ENCODE measurements around the gene GATAD2A. TPM values are rescaled to one million over a fixed set of nuclear protein-coding genes. Genes with fewer than 3 reads are reported as not detected.

GATAD2A gene
- polyA plus RNA-seq, 3 donors, result 37.3 to 49.0 (median 39.0) TPM

DNA sequence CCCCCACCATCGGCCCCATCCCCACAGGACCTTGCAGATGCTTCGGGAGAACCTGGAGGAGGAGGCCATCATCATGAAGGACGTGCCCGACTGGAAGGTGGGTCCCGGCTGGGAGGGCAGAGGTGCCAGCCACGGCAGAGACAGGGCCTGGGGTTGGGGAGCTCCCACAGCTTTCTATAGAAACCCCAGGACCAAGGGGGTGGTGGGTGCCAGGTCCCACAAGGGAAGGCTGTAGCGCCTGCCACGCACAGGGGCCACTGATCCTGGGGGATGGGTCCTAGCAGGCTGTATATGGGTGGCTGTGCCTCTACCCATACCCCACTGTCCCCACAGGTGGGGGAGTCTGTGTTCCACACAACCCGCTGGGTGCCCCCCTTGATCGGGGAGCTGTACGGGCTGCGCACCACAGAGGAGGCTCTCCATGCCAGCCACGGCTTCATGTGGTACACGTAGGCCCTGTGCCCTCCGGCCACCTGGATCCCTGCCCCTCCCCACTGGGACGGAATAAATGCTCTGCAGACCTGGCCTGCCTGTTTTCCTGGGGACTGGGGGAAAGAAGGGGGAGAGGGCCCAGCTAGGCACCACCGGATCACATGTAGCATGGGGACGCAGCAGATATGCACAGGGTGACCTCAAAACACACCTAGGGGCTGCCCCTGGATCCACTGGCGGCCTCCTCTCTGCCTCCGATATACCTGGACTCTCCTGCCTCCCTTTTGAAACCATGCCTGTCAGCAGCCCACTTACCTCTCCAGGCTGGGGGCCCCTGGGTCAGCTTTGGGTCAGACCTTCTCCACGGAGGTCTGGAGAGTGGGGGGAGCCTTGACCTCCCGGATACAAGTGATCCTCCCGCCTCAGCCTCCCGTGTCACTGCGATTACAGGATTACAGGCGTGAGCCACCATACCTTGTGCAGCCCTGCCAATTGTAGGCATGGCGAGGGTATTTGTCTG, 122.5 kb downstream of the GATAD2A start:
- no peak for DNase-seq (ENCODE audit: low read depth in 3 of 3, low spot score in 2 of 3)

DNA sequence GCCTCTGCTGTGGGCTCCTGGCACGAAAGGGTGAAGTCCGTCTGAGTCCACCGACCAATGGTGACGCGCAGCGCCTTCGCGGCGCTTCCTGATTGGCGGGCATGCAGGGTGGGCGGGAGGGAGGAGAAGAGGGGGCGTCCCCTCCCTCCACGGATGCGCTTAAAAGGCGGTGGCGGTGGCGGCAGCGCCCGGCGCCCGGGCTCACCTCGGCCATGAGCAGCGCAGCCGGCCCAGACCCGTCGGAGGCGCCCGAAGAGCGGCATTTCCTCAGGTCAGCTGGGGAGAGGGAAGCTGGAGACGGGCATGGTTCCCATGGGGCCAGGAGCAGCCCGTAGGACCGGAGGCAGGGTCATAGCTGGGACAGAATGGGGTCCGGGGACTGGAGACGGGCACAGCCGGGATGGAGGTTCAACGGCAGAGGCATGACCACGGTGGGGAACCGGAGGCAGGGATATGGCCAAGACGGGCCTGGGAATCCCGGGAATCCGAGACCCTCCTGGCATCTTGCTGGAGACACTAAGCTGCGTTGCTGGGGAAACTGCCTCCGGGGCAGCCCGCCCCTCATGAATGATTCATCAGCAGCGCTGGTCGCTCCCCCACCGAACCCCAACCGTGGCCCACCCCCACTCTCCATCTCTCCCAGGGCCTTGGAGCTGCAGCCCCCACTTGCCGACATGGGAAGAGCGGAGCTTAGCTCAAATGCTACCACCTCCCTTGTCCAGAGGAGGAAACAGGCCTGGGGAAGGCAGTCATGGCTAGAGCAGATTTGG, 123.4 kb downstream of the GATAD2A start, which contains the start of gene YJEFN3:
Gene YJEFN3, plus strand, starts transcription at position 191 of the 770 bp plus-strand sequence. Its CDS starts 22 bp downstream, at position 213.
- DNase-seq (ENCODE audit: low read depth in 3 of 3, low spot score in 2 of 3), result no peak

DNA sequence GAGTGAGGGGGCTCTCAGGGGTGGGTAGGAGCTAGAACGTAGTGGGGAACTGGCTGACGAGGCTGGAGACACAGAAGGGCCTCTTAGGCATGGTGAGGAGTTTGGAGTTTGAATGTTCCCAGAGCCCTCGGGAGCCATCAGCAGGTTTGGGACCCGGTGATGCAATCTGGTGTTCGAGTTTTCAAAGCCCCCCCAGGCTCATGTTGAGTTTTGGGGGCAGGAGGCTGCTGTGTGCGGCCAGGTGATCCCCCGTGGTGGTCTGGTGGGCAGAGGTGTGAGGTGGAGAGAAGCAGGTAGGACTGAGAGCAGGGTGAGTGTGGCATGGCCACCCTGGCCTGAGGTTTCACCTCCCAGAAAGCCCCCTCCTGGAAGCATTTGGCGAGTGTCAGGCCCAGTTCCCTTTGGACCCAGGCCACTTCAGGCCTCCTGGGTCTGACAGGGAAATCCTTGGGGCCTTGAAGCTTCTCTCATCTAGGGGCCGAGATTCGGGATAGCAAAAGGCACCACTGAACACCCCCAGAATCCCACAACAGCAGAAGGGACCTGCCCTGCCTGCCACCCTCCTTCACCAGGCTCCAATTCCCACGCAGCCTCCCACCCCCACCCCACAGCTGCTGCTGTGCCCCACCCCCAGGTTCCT, 124.4 kb downstream of the GATAD2A start:
- no peak for DNase-seq (ENCODE audit: low read depth in 3 of 3, low spot score in 2 of 3)

DNA sequence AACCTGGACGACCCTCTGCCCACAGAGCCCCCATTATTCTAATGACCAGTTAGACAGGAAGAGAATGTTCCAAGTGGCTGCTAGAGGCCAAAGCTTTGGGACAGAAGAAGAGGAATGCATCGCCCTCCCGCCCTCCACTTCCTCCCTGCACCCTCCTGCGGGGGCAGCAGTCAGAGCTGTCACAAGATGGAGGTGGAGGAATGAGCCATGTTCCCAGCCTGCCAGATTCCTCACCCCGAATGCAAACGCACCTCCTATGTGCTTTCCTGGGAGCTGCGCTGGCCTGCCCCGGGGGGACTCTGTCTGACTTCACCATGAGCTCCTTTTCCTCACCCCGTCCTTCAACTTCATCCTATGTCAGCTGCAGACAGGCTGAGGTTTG, 124.9 kb downstream of the GATAD2A start:
- no peak for DNase-seq (ENCODE audit: low read depth in 3 of 3, low spot score in 2 of 3)

DNA sequence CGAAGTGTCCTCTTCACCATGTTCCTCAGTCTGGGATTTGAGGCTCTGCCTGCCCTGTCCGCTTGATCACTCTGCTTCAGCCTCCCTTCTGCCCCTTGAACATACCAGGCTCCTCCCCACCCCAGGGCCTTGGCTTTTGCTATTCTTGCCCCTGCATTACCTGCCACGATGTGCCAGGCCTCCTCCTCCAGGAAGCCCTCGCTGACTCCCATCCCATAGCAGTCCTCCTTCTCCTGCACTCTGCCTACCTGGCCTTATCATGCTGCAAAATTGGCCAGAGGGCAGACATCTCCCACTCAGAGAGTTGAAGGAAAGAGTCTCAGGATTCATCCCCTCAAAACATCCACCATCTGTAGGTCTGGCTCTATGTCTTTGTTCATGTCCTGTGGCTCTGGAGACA, 125.4 kb downstream of the GATAD2A start:
- no peak for DNase-seq (ENCODE audit: low read depth in 3 of 3, low spot score in 2 of 3)

DNA sequence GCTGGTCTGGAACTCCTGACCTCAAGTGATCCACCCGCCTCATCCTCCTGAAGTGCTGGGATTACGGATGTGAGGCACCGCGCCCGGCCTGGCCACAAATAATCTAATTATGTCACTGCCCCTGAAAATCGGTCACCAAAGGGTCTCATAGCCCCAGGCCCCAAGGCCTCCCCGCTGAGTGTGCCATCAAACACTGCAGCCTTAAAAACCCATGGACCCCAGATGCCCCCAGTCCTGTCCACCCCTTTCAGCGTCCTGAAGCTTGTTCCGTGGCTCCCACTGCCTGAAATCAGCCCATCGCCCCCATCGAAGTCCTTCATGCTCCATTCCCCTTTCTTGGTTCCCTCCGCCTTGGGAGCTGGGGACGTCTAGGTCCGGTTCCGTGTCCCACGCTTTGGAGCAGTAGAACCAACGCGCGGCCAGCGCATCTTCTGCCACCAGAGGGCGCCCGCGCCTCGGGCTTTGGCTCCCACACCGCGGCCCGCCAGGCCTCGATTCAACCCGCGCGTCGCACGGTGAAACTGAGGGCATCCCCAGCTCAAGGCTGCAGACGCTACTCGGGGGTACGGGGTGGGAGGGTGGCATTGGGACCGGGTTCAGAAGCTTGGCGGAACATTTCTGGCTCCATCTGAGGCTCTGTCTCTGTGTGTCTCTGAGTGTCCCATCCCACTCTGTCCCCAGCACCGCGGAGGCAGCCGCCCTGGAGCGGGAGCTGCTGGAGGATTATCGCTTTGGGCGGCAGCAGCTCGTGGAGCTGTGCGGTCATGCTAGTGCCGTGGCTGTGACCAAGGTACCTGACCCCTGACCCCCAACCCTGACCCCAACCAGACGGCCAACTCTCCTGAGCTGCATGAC, 126.7 kb downstream of the GATAD2A start:
- DNase-seq (ENCODE audit: low read depth in 3 of 3, low spot score in 2 of 3), result no peak

DNA sequence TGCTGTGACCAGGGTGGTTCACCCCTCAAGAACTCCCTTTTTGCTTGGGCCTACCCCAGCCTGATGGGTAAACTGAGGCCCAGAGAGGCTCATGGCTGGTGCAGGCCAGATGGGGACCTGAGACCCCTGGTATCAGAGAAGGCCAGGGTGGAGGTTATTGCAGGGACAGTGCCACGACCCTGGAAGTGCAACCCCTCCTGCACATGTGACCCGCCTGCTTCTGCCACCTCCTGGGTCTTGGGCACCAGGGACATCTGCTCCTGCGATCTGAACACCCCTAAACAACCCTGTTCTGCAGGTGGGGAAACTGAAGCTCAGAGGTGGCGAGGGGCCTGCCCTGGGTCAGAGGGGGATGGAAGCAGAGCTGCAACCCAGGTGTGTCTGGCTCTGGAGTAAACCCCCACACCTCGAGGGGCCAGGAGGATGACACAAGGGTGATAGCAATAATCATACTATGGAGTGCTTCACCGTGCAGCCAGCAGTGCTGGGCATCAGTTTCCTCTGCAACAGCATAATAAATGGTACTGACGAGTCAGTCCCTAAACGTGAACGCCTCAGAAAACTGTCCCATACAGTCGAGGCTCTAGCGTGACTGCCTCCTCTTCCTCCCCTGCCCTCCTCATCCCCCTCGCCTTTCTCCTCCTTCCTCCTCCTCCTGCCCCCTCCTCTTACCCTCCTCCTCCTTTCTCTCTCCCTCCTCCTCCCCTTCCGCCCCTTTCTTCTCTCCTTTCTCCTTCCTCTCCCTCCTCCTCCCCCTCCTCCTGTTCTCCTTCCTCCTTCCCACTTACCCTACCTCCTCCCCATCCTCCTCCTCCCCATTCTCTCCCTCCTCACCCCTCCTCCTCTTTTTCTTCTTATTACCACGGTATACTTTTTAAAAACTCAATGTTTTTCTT, 127.6 kb downstream of the GATAD2A start:
- no peak for DNase-seq (ENCODE audit: low read depth in 3 of 3, low spot score in 2 of 3)

DNA sequence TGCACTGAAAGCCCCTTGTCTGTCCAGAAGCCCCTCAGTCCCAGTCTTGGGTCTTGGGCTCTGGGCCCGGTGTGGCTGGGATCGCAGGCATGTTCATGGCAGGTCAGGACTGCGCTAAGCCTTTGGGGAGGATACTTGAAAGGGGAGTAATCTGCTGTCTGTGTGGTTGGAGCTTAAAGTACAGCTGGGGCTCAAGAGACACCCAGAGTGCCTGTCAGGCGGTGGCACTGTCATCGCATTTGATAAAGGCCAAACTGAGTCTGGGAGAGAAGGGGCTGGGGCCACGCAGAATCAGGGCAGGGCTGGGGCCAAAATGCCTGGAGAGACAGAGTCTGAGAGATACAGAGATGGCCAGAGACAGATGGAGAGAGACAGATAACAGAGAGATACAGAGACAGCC, 128.4 kb downstream of the GATAD2A start:
- no peak for DNase-seq (ENCODE audit: low read depth in 3 of 3, low spot score in 2 of 3)

DNA sequence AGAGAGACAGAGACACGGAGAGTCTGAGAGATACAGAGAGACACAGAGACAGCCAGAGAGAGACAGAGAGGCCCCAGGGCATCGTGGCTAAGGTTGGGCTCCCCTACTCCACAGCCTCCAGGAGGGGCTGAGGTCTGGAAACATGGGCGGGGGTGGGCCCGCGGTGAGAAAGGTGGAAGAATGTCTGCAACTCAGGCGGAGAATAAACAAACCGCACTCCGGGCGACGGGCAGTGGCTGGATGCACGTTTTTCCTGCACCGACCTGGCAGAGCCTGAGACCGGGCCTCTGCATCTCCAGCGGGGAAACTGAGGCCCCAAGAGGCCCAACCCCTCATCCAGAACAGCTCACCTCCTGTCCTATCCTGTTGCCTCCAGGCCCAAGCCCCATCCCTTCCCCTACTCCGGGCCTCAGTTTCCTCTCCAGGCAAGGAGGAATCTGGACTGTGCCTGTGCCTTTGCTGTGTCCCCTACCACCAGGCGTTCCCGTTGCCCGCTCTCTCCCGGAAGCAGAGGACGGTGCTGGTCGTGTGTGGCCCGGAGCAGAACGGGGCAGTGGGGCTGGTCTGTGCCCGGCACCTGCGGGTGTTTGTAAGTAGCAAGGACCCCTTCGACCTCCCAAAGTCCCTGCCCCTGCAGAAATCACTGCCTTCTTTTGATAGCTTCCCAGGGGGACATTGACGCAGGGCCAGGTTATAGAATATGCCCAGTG, 129.2 kb downstream of the GATAD2A start:
- DNase-seq (ENCODE audit: low read depth in 3 of 3, low spot score in 2 of 3), result no peak

DNA sequence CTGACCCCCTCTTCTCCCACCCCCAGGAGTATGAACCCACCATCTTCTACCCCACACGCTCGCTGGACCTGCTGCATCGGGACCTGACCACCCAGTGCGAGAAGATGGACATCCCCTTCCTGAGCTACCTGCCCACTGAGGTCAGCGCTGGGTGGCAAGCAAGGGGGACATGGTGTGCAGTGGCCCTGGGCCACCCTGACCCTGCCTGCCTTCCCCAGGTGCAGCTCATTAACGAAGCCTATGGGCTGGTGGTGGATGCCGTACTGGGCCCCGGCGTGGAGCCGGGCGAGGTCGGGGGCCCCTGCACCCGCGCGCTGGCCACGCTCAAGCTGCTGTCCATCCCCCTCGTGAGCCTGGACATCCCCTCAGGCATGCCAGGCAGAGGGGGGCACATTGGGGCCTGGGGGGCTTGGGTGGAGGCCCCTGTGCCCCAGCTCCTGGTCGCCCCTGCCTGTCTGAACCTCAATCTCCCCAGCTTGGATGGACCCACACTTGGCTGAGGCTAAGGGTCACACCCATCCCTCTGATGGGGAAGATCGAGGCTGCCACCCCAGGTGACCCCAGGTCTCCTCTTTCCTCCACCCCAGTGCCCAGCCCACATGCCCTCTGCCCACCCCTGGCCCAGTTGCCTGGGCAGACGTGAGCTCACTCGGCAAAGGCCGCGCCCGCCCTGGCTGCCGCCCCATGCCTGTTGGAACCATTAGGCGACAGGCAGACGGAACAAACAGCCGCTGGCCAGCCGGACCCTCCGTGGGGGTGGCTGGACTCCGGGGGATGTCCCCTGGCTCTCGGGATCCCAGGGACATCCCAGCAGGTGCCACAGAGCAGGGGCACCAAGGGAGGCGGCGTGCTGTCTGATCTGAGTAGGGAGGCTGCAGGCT, 130.1 kb downstream of the GATAD2A start:
- DNase-seq (ENCODE audit: low read depth in 3 of 3, low spot score in 2 of 3), result no peak

DNA sequence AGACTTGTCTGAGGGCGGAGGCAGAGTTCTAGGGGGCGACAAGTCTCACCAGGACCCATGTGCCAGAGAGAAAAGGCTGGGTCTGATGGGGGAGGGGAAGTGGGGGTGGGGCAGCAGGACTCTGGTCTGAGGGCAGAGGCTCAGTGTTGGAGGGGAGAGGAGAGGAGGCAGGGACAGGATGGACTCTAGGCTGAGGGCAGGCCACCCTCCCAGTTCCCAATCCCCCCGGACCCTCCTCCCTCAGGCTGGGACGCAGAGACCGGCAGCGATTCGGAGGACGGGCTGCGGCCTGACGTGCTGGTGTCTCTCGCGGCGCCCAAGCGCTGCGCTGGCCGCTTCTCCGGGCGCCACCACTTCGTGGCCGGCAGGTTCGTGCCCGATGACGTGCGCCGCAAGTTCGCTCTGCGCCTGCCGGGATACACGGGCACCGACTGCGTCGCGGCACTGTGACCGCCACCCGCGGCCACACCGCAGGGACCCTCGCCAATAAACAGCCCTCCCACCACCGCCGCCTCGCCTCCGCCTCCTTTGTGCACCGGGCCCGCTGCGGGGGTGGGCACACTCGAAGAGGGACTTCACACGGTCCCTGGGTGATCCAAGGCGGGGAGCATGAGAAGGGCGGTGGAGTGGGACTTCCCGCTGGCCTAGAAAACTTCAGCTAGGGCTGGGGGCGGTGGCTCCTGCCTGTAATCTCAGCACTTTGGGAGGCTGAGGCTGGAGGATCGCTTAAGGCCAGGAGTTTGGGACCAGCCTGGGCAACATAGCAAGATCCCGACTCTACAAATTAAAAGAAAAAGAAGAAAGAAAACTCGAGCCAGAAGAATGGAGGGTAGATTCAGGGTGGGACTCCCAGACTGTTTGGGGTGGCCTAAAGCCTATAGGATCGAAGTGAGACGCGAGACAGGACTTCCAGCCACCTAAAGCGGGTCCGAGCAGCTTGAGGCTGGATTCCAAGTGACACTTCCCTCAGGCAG, 131.9 kb downstream of the GATAD2A start:
- no peak for DNase-seq (ENCODE audit: low read depth in 3 of 3, low spot score in 2 of 3)

DNA sequence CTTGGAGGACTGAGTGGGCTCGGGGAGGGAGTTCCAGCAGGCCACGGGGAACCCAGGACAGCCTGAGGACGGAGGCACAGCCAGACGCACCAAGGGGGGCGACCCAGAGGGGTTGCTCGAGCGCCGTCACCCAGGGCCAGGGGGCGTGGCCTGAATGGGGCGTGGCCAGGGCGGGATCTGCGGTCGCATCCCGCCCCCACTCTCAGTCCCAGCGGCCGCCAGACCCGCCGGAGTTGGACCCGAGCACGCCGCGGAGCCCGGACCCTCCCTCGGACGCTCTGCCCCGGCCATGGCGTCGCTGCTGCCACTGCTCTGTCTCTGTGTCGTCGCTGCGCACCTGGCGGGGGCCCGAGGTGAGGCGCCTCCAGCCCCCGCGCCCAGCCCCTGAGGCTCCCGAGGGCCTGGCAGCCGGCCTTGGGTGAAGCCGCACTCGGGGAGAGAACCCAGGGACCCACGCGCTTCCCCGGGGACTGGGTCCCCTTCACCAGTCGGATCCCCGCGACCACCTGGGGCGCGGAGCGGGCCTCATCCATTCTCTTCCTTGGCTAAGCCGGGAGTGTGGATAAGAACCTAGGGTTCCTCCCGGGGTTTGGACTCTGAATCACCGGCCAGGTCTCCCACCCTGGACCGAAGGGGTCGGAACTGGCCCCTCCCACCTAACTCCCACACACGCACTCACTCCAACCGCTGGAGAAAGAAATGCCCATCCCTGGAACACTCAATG, 132.7 kb downstream of the GATAD2A start, which contains the start of gene CILP2:
Gene CILP2, plus strand, starts transcription at position 205 of the 724 bp plus-strand sequence. Its CDS starts 85 bp downstream, at position 290.
- DNase-seq (ENCODE audit: low read depth in 3 of 3, low spot score in 2 of 3), result no peak

DNA sequence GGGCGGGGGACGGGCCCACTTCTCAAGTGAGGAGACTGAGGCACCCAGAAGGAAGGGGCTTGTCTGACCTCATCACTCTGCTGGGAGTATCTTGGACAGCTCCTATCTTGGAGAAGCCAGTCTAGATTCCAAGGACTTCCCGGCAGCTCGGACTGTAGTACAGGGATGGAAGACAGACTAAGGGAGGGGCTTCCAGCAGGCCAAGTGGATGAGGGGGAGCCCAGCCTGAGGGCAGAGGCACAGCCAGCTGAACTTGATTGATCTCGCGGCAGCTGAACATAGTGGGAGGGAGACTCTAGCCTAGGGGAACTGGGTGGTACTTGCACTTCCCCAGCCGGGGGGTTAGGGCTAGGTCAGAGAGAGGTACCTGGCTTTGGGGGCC, 133.3 kb downstream of the GATAD2A start:
- DNase-seq (ENCODE audit: low read depth in 3 of 3, low spot score in 2 of 3), result no peak

DNA sequence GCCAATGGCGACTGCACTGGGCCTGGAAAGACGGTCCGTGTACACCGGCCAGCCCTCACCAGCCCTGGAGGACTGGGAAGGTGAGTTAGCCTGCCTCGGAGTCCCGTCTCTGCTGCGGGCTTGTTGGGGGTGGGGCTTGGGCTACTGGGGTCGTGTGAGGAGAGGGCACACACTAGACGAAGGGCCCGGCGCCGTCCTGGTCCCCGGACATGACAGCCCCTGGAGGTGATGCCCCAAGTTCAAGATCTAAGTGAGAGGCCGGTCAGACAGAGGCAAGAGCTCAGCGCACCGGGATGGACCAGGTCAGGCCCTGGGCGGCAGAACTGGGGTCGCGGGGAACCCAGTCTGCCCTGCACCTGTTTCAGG, 134.2 kb downstream of the GATAD2A start:
- DNase-seq (ENCODE audit: low read depth in 3 of 3, low spot score in 2 of 3), result no peak

DNA sequence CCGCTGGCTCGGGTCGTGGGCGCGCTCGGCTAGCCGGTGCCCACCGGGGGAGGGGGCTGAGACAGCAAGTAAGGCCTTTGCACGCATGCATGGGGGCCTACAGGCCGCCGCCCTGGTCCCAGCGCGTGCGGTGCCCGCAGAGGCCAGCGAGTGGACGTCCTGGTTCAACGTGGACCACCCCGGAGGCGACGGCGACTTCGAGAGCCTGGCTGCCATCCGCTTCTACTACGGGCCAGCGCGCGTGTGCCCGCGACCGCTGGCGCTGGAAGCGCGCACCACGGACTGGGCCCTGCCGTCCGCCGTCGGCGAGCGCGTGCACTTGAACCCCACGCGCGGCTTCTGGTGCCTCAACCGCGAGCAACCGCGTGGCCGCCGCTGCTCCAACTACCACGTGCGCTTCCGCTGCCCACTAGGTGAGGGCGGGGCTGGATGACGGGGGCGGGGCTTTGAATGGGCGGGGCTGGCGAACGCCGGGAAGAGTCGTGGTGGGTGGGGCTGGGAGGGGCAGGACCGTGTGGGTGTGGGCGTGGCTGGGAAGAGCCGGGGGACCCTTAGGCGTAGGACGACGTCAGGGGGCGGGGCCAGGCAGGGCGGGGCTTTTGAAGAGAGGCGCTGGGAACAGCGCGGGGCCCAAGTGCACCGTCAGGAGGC, 134.7 kb downstream of the GATAD2A start:
- DNase-seq (ENCODE audit: low read depth in 3 of 3, low spot score in 2 of 3), result no peak

Measured in right renal cortex interstitium (tissue), 3 donors.